Trophoblast cell (in vitro differentiated cells and primary cell): ENCODE data around the gene MIGA2.
A peak's percentile ranks its signal among the peaks of the same experiment; 100 is the strongest.

ENCODE experiments used
- DNase-seq, 2 donors: peaks; one replicate each; pipeline ENCODE4 v3.0.0-alpha.2; 2016
- H2AFZ ChIP-seq: 2 replicates; pipeline ENCODE4 v1.6.1; 2013; ENCODE audit warnings: low read length, moderate library complexity, mild to moderate bottlenecking; ENCODE audit not compliant: insufficient read depth, poor library complexity
- H2AK5ac ChIP-seq: 2 replicates; pipeline ENCODE4 v1.6.1; 2013; ENCODE audit warnings: mild to moderate bottlenecking, low read length
- H2BK120ac ChIP-seq: 2 replicates; pipeline ENCODE4 v1.6.1; 2013; ENCODE audit warnings: low read length, mild to moderate bottlenecking, moderate library complexity; ENCODE audit not compliant: insufficient read depth, poor library complexity
- H2BK12ac ChIP-seq: 2 replicates; pipeline ENCODE4 v1.6.1; 2013; ENCODE audit warnings: mild to moderate bottlenecking, low read length, moderate library complexity
- H2BK5ac ChIP-seq: 2 replicates; pipeline ENCODE4 v1.6.1; 2013; ENCODE audit warnings: low read length, low read depth, moderate library complexity, mild to moderate bottlenecking; ENCODE audit not compliant: poor library complexity
- H3K14ac ChIP-seq: 2 replicates; pipeline ENCODE4 v1.6.1; 2013; ENCODE audit warnings: mild to moderate bottlenecking, low read length
- H3K18ac ChIP-seq: 2 replicates; pipeline ENCODE4 v1.6.1; 2013; ENCODE audit warnings: mild to moderate bottlenecking, low read length
- H3K23ac ChIP-seq: 2 replicates; pipeline ENCODE4 v1.6.1; 2013; ENCODE audit warnings: low read length
- H3K27ac ChIP-seq: 2 replicates; pipeline ENCODE4 v1.5.1; 2013; ENCODE audit warnings: low read depth, mild to moderate bottlenecking, inconsistent platforms, low read length, moderate library complexity
- H3K27me3 ChIP-seq: 2 replicates; pipeline ENCODE4 v1.6.1; 2013; ENCODE audit warnings: inconsistent platforms, mild to moderate bottlenecking, low read length, moderate library complexity; ENCODE audit not compliant: insufficient read depth
- H3K36me3 ChIP-seq, 2 experiments: 1 replicate in 1 of 2; 2 replicates in 1 of 2; pipeline ENCODE4 v1.6.1; 2013; ENCODE audit warnings: low read length in 2 of 2, mild to moderate bottlenecking in 2 of 2, moderate library complexity in 1 of 2; ENCODE audit not compliant: insufficient read depth in 2 of 2, control insufficient read depth in 1 of 2
- H3K4ac ChIP-seq: 2 replicates; pipeline ENCODE4 v1.6.1; 2013; ENCODE audit warnings: low read depth, mild to moderate bottlenecking, low read length, moderate library complexity
- H3K4me1 ChIP-seq, 2 experiments: 1 replicate in 1 of 2; 2 replicates in 1 of 2; pipeline ENCODE4 v1.6.1; 2013; ENCODE audit warnings: low read length in 2 of 2, mild to moderate bottlenecking in 2 of 2, moderate library complexity in 1 of 2; ENCODE audit not compliant: insufficient read depth in 2 of 2, control insufficient read depth in 1 of 2
- H3K4me2 ChIP-seq: 2 replicates; pipeline ENCODE4 v1.6.1; 2013; ENCODE audit warnings: inconsistent platforms, mild to moderate bottlenecking, low read length, moderate library complexity
- H3K4me3 ChIP-seq: 2 replicates; pipeline ENCODE4 v1.5.1; 2013; ENCODE audit warnings: mild to moderate bottlenecking, low read depth, low read length, inconsistent platforms
- H3K79me1 ChIP-seq: one replicate; pipeline ENCODE4 v1.6.1; 2013; ENCODE audit warnings: low read length
- H3K79me2 ChIP-seq: 2 replicates; pipeline ENCODE4 v1.6.1; 2013; ENCODE audit warnings: low read length, mild to moderate bottlenecking; ENCODE audit not compliant: control insufficient read depth, insufficient read depth, poor library complexity
- H3K9ac ChIP-seq: 2 replicates; pipeline ENCODE4 v1.6.1; 2013; ENCODE audit warnings: mild to moderate bottlenecking, low read length
- H3K9me3 ChIP-seq: 2 replicates; pipeline ENCODE4 v1.6.1; 2013; ENCODE audit warnings: low read depth, mild to moderate bottlenecking, control low read depth, inconsistent platforms, low read length; ENCODE audit not compliant: insufficient read depth
- H4K12ac ChIP-seq: 2 replicates; pipeline ENCODE4 v1.6.1; 2013; ENCODE audit warnings: low read depth, mild to moderate bottlenecking, low read length, moderate library complexity
- H4K8ac ChIP-seq: 2 replicates; pipeline ENCODE4 v1.6.1; 2013; ENCODE audit warnings: low read depth, mild to moderate bottlenecking, low read length, moderate library complexity
- H4K91ac ChIP-seq: one replicate; pipeline ENCODE4 v1.6.1; 2013; ENCODE audit warnings: low read depth, mild to moderate bottlenecking, low read length, moderate library complexity
- WGBS: extraction: QIAGEN DNeasy Blood & Tissue Kit; methylation state at CpG from one replicate; pipeline ENCODE4 v1.1.7; 2013; ENCODE audit warnings: missing lambda C conversion rate; ENCODE audit not compliant: insufficient read length, insufficient coverage; ENCODE audit errors: extremely low coverage; 5-methylcytosine and 5-hydroxymethylcytosine counted together

The MIGA2 gene

GRCh38 chr9:129007035-129007765 lies 29.2 kb upstream of the MIGA2 start:
- no peak overlapping the region for H3K4me3 ChIP-seq

GRCh38 chr9:129007766-129008468 lies 28.5 kb upstream of the MIGA2 start:
- no peaks in the 10 kb centered on the region for H3K79me2 ChIP-seq
- H3K79me1 ChIP-seq, result no peaks in the 10 kb centered on the region
- H4K12ac ChIP-seq, result peak overlapping the region; percentile 24
- no peak overlapping the region for H3K4me3 ChIP-seq
- H3K4ac ChIP-seq, result no peak overlapping the region
- no peak overlapping the region for H3K9ac ChIP-seq
- no peak overlapping the region for H2BK5ac ChIP-seq
- H2BK120ac ChIP-seq, result no peak overlapping the region
- H3K9me3 ChIP-seq, result no peaks in the 10 kb centered on the region
- no peak overlapping the region for H3K23ac ChIP-seq
- H3K4me1 ChIP-seq, result peaks cover 17 to 22% of the 10 kb centered on the region in 2 experiments
- H4K91ac ChIP-seq, result no peak overlapping the region
- DNase-seq, result no peak
- H2AK5ac ChIP-seq, result no peak overlapping the region
- no CpG with 5 or more reads among the region's 18 CpGs for WGBS
- H4K8ac ChIP-seq, result no peak overlapping the region
- no peak overlapping the region for H3K27ac ChIP-seq
- H3K27me3 ChIP-seq, result no peaks in the 10 kb centered on the region
- H3K14ac ChIP-seq, result no peak overlapping the region
- H3K36me3 ChIP-seq, result peaks cover 72 to 74% of the 10 kb centered on the region in 2 experiments
- H2BK12ac ChIP-seq, result no peak overlapping the region
- no peak overlapping the region for H3K4me2 ChIP-seq
- H3K18ac ChIP-seq, result no peak overlapping the region
- no peak overlapping the region for H2AFZ ChIP-seq

More at GRCh38 chr9:129007035-129007765, 29.2 kb upstream of the MIGA2 start:
- no peak overlapping the region for H3K14ac ChIP-seq
- no peak overlapping the region for H3K18ac ChIP-seq
- no peak overlapping the region for H3K23ac ChIP-seq
- no peaks in the 10 kb centered on the region for H3K9me3 ChIP-seq
- peaks cover 74 to 76% of the 10 kb centered on the region in 2 experiments for H3K36me3 ChIP-seq
- H3K79me1 ChIP-seq, result no peaks in the 10 kb centered on the region
- H3K4me2 ChIP-seq, result no peak overlapping the region
- H2AFZ ChIP-seq, result no peak overlapping the region
- WGBS, result no CpG with 5 or more reads among the region's 14 CpGs
- peaks cover 9 to 15% of the 10 kb centered on the region in 2 experiments for H3K4me1 ChIP-seq
- no peak overlapping the region for H2BK5ac ChIP-seq
- H2BK120ac ChIP-seq, result no peak overlapping the region
- H3K27ac ChIP-seq, result no peak overlapping the region
- no peaks in the 10 kb centered on the region for H3K79me2 ChIP-seq
- H4K8ac ChIP-seq, result no peak overlapping the region
- no peak overlapping the region for H2BK12ac ChIP-seq
- no peak overlapping the region for H4K91ac ChIP-seq
- no peak overlapping the region for H2AK5ac ChIP-seq
- no peak overlapping the region for H3K9ac ChIP-seq
- DNase-seq, result no peak
- peak overlapping the region; percentile 24 for H4K12ac ChIP-seq
- no peaks in the 10 kb centered on the region for H3K27me3 ChIP-seq
- no peak overlapping the region for H3K4ac ChIP-seq

GRCh38 chr9:129008469-129008965 lies 27.9 kb upstream of the MIGA2 start:
- no peak overlapping the region for H3K18ac ChIP-seq
- no CpG with 5 or more reads among the region's 6 CpGs for WGBS
- H3K79me1 ChIP-seq, result no peaks in the 10 kb centered on the region
- H3K9ac ChIP-seq, result no peak overlapping the region
- no peak overlapping the region for H2AFZ ChIP-seq
- DNase-seq, result no peak
- H3K4me1 ChIP-seq, result peaks cover 22 to 28% of the 10 kb centered on the region in 2 experiments
- no peaks in the 10 kb centered on the region for H3K9me3 ChIP-seq
- no peak overlapping the region for H2BK5ac ChIP-seq
- H3K4me3 ChIP-seq, result no peak overlapping the region
- H3K4ac ChIP-seq, result no peak overlapping the region
- no peak overlapping the region for H2AK5ac ChIP-seq
- no peak overlapping the region for H3K27ac ChIP-seq
- H3K14ac ChIP-seq, result no peak overlapping the region
- no peak overlapping the region for H2BK120ac ChIP-seq
- H3K23ac ChIP-seq, result no peak overlapping the region
- no peak overlapping the region for H4K12ac ChIP-seq
- H3K79me2 ChIP-seq, result no peaks in the 10 kb centered on the region
- H4K91ac ChIP-seq, result no peak overlapping the region
- H3K36me3 ChIP-seq, result peaks cover 70 to 71% of the 10 kb centered on the region in 2 experiments
- H3K27me3 ChIP-seq, result no peaks in the 10 kb centered on the region
- no peak overlapping the region for H4K8ac ChIP-seq
- no peak overlapping the region for H2BK12ac ChIP-seq
- no peak overlapping the region for H3K4me2 ChIP-seq

- no peak overlapping the region for H2BK120ac ChIP-seq
- H4K8ac ChIP-seq, result no peak overlapping the region
- H2AK5ac ChIP-seq, result no peak overlapping the region
Measured at GRCh38 chr9:129008986-129009583, 27.3 kb upstream of the MIGA2 start.

More at GRCh38 chr9:129008986-129009583, 27.3 kb upstream of the MIGA2 start:
- Histone ChIP-seq H2BK5ac (no peak overlapping the region), H3K14ac (no peak overlapping the region), H3K9ac (no peak overlapping the region), H3K4me2 (no peak overlapping the region), H3K23ac (no peak overlapping the region), H3K4ac (no peak overlapping the region), H3K79me1 (no peaks in the 10 kb centered on the region), H3K36me3 (peaks cover 74 to 76% of the 10 kb centered on the region in 2 experiments), H2AFZ (no peak overlapping the region), H3K4me3 (no peak overlapping the region), H3K27ac (no peak overlapping the region), H4K91ac (no peak overlapping the region), H3K18ac (no peak overlapping the region), H2BK12ac (no peak overlapping the region), H4K12ac (no peak overlapping the region), H3K79me2 (no peaks in the 10 kb centered on the region), H3K27me3 (no peaks in the 10 kb centered on the region), H3K4me1 (peaks cover 28 to 32% of the 10 kb centered on the region in 2 experiments), H3K9me3 (no peaks in the 10 kb centered on the region)
- WGBS, result no CpG with 5 or more reads among the region's 13 CpGs
- no peak for DNase-seq
